ENCODE results near the gene DCTPP1. TPM values are rescaled to one million over a fixed set of nuclear protein-coding genes. Genes with fewer than 3 reads are reported as not detected.

DCTPP1 gene
- total RNA-seq, 1 donor from 2014 or later: 62.1 TPM

- Mint-ChIP-seq H3K36me3 (peaks cover 11% of the 10 kb centered on the region), H3K4me1 (ENCODE audit: unreplicated experiment) (peaks cover 23% of the 10 kb centered on the region), H3K4me3 (no peak overlapping the region), H3K27ac (no peak overlapping the region), H3K27me3 (no peaks in the 10 kb centered on the region), H3K9me3 (no peaks in the 10 kb centered on the region)
- no peak for DNase-seq (ENCODE audit: extremely low spot score, unreplicated experiment)
- TF ChIP-seq, protein P1, sequence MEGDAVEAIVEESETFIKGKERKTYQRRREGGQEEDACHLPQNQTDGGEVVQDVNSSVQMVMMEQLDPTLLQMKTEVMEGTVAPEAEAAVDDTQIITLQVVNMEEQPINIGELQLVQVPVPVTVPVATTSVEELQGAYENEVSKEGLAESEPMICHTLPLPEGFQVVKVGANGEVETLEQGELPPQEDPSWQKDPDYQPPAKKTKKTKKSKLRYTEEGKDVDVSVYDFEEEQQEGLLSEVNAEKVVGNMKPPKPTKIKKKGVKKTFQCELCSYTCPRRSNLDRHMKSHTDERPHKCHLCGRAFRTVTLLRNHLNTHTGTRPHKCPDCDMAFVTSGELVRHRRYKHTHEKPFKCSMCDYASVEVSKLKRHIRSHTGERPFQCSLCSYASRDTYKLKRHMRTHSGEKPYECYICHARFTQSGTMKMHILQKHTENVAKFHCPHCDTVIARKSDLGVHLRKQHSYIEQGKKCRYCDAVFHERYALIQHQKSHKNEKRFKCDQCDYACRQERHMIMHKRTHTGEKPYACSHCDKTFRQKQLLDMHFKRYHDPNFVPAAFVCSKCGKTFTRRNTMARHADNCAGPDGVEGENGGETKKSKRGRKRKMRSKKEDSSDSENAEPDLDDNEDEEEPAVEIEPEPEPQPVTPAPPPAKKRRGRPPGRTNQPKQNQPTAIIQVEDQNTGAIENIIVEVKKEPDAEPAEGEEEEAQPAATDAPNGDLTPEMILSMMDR (conservative IDR thresholded peaks at IDR 0.05): no peak
Observed at GRCh38 chr16:30413112-30413806, 16.6 kb downstream of the DCTPP1 start.

DNA sequence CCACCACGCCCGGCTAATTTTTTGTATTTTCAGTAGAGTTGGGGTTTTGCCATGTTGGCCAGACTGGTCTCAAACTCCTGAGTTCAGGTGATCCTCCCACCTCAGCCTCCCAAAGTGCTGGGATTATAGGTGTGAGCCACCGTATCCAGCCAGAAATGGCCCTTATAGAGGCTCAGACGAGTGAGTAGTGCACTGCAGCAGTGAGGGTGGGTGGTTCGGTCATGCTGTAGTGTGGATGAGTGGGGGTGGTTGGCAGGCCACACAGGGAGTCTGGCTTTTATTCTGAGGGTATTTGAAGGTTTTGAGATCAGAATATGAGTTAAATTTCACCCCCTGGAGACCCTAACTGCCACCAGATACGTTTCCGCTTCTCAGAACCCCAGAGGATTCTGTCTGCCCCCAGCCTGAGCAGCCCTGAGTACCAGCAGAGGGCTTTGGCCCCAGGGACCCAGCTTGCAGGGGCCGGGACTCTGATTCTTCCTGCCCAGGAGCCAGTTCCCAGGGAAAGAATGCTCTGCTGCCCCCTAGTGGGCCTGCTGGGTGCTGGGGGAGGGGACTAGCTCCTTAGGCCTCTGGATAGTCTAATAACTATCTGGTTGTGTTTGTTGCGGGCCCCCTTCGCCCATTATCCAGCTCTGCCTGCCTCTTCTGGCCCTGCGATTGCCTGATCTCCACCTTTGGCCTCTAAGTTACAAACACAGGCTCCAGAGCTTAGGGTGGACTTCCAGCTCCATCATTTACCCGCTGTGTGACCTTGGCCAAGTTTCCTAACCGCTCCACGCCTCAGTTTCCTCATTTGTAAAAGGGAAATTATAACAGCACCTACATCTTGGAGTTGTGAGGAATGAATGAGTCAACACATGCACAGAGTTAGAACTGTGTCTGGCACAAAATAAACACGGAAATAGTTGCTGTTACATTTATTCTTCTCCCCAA lies 20.4 kb downstream of the DCTPP1 start:
- no peaks in the 10 kb centered on the region for H3K27me3 Mint-ChIP-seq
- TF ChIP-seq, protein P1 (conservative IDR thresholded peaks at IDR 0.05): peak; percentile 96
- H3K4me3 Mint-ChIP-seq: peak overlapping the region; percentile 76
- H3K4me1 Mint-ChIP-seq (ENCODE audit: unreplicated experiment): peaks cover 24% of the 10 kb centered on the region
- H3K27ac Mint-ChIP-seq: peak overlapping the region; percentile 26
- peak; percentile 95 for DNase-seq (ENCODE audit: extremely low spot score, unreplicated experiment)
- no peaks in the 10 kb centered on the region for H3K9me3 Mint-ChIP-seq
- H3K36me3 Mint-ChIP-seq: peaks cover 8% of the 10 kb centered on the region

DNA sequence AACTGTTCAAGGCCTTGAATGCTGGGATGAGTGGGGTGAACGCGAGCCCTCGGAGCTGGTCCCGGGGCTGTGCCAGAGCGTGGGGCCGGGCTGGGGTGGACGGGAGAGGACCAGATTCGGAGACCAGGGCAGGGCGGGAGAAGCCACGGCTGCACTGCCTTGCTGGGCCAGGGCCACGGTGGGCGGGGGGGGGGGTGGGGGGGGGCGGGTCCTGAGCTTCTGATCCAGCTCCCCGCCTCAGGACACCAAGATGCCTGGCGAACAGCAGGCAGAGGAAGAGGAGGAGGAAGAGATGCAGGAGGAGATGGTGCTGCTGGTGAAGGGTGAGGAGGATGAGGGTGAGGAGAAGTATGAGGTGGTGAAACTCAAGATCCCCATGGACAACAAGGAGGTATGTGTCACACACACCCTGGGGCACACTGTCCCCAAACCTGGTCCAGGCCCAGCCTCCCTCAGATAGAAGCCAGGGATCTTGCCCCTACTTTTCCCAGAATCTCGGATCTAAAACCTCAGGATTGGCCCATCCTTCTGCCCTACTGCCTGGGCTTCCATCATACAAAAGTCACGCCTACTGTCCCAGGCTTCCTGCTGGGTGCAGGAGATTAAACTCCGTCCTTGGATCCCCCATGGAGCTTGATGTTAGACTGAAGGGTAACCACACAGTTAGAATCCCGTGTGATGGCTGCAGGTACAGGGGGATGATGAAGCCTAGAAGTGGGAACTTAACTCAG lies 21.9 kb downstream of the DCTPP1 start:
- no peaks in the 10 kb centered on the region for H3K27me3 Mint-ChIP-seq
- peaks cover 24% of the 10 kb centered on the region for H3K4me1 Mint-ChIP-seq (ENCODE audit: unreplicated experiment)
- peak overlapping the region; percentile 85 for H3K4me3 Mint-ChIP-seq
- H3K9me3 Mint-ChIP-seq: no peaks in the 10 kb centered on the region
- TF ChIP-seq, protein P1 (conservative IDR thresholded peaks at IDR 0.05): no peak
- H3K27ac Mint-ChIP-seq: peak overlapping the region; percentile 9
- DNase-seq (ENCODE audit: extremely low spot score, unreplicated experiment): no peak
- H3K36me3 Mint-ChIP-seq: peaks cover 4% of the 10 kb centered on the region

DNA sequence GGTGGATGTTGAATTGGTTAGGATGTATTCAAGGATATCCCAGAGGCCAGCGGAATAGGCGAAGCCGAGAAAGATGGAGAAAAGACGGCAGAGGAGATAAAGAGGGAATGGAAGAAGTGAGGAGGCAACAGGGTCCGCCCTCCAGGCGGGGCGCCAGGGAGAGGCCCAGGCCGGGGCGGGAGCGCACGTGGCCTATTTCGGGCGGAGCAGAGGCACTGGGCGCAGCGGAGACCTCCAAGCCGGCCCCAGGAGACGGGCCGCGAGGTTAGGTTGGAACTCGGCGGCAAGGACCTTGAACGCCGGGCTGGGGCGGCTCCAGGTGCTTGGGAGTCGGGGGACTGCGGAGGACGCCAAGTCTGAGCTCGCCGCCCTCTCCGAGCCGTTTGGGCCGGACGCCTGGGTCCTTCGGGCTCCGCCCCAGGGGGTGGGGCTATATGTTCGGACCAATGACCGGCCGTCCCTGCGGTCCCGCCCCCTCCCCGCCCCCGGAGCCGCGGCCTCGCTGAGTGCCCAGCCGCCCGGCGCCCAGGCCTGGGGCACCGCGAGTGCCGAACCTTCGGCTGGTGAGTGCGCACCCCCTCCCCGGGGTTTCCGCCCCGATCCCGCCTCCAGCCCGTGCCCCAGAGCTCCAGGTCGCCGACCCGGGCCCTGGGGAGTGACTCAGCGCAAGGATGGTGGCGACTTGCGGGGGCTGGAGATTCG lies 22.6 kb downstream of the DCTPP1 start, which contains the start of gene ZNF771:
Gene ZNF771 (plus strand): TSS at position 505 of the 702 bp plus-strand sequence. CDS start 448 bp downstream, outside the sequence.
- Mint-ChIP-seq H3K27ac (peak within 1 kb of the TSS; percentile 90), H3K9me3 (no peaks in the 10 kb centered on the region)

More for the DNA sequence above, 22.6 kb downstream of the DCTPP1 start, which contains the start of gene ZNF771:
- Mint-ChIP-seq H3K27me3 (no peaks in the 10 kb centered on the region), H3K4me3 (peak within 1 kb of the TSS; percentile 95), H3K4me1 (ENCODE audit: unreplicated experiment) (peaks cover 23% of the 10 kb centered on the region), H3K36me3 (peaks cover 4% of the 10 kb centered on the region)
- TF ChIP-seq, protein P1 (conservative IDR thresholded peaks at IDR 0.05): no peak
- DNase-seq (ENCODE audit: extremely low spot score, unreplicated experiment): peak; percentile 91

All from type B pancreatic cell (in vitro differentiated cells).